LNCAP (cell line): Measurements from ENCODE around the gene ZNF107.

Source experiments
- TF ChIP-seq, protein P1 (sequence below): fragments of 450-650 bp; IDR thresholded peaks from 2 replicates; pipeline ENCODE4 v1.5.1; 2017; ENCODE audit warnings: mild to moderate bottlenecking

Gene ZNF107

GRCh38 chr7:64651203-64651602, 14.7 kb upstream of the ZNF107 start:
- TF ChIP-seq, protein P1, sequence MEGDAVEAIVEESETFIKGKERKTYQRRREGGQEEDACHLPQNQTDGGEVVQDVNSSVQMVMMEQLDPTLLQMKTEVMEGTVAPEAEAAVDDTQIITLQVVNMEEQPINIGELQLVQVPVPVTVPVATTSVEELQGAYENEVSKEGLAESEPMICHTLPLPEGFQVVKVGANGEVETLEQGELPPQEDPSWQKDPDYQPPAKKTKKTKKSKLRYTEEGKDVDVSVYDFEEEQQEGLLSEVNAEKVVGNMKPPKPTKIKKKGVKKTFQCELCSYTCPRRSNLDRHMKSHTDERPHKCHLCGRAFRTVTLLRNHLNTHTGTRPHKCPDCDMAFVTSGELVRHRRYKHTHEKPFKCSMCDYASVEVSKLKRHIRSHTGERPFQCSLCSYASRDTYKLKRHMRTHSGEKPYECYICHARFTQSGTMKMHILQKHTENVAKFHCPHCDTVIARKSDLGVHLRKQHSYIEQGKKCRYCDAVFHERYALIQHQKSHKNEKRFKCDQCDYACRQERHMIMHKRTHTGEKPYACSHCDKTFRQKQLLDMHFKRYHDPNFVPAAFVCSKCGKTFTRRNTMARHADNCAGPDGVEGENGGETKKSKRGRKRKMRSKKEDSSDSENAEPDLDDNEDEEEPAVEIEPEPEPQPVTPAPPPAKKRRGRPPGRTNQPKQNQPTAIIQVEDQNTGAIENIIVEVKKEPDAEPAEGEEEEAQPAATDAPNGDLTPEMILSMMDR: no peak

GRCh38 chr7:64651632-64652165, 14.2 kb upstream of the ZNF107 start:
- TF ChIP-seq, protein P1: no peak

- TF ChIP-seq, protein P1: no peak
Measured at GRCh38 chr7:64653721-64654401, 12.1 kb upstream of the ZNF107 start.

DNA sequence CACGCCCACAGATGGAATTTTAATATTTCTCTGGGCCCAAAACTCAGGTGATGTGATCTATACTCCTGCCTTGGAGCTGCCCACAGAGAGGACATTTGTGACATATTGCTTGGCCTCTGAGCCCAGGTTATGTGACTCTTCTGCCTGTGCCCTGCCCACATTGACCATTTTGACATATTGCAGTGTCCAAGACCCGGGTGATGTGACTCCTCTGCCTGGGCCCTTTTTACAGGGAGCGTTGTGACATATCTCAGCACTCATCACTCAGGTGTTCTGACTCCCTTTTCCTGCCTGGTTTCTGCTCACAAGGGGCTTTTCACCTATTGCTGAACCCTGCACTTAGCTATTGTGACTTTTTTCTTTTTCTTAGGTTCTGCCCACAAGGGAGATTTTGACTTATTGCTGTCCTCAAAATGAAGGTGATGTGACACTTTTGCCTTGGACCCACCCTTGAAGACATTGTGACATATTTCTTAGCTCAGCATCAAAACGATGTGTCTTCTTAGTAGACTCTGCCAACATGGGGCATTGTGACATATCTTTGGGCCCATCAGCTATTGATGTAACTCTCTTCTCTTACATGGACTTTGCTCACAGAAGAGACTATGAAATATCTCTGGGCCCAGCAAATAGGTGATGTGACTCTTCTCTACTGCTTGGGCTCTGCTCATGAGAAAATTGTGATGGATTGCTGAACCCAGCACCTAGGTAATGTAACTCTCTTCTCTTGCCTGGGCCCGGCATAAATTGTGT, 11.0 kb upstream of the ZNF107 start:
- TF ChIP-seq, protein P1: no peak

GRCh38 chr7:64655811-64656210, 10.1 kb upstream of the ZNF107 start:
- TF ChIP-seq, protein P1: no peak

- TF ChIP-seq, protein P1: no peak
Measured at GRCh38 chr7:64656489-64656888, 9.4 kb upstream of the ZNF107 start.

- TF ChIP-seq, protein P1: no peak
Measured at GRCh38 chr7:64666663-64667050, 724 bp downstream of the ZNF107 start.
